ENCODE data around the gene RENBP. TPM values are rescaled to one million over a fixed set of nuclear protein-coding genes. Genes with fewer than 3 reads are reported as not detected.
A peak's percentile ranks its signal among the peaks of the same experiment; 100 is the strongest.
"Not testable (repeated sequence)": the region's sequence is repeated elsewhere in the genome, so short reads cannot be mapped to it uniquely, and the experiment has no call there.

The RENBP gene
- total and polyA plus RNA-seq, 4 donors = 16.6 to 90.8 (median 62.0) TPM

- Histone ChIP-seq H3K4me1 (ENCODE audit: control insufficient read depth in 5 of 5, insufficient read depth in 5 of 5, low read length in 5 of 5) (no peaks in the 10 kb centered on the region), H3K27me3 (ENCODE audit: control insufficient read depth in 3 of 3, insufficient read depth in 3 of 3, low read length in 2 of 3) (peaks cover 0 to 7% (median 0%) of the 10 kb centered on the region in 3 donors), H3K9me3 (ENCODE audit: control insufficient read depth in 4 of 4, insufficient read depth in 3 of 4, low read length in 3 of 4) (peaks cover 0 to 2% (median 1%) of the 10 kb centered on the region in 4 donors), H3K27ac (ENCODE audit: low read depth in 1 of 2, low read length in 1 of 2) (no peak overlapping the region), H3K9ac (ENCODE audit: insufficient read depth in 1 of 2, low read length in 2 of 2) (no peak overlapping the region), H3K4me3 (no peak overlapping the region), H3K36me3 (ENCODE audit: control insufficient read depth in 4 of 4, insufficient read depth in 4 of 4, low read length in 4 of 4) (no peaks in the 10 kb centered on the region)
- 48 to 81% methylated on average over 39 to 52 of the region's 52 CpGs for WGBS, 2 donors
- DNase-seq (no peak), ATAC-seq (ENCODE audit: insufficient read depth, low FRiP score) (peak; percentile 24)
- TF ChIP-seq, protein P1, sequence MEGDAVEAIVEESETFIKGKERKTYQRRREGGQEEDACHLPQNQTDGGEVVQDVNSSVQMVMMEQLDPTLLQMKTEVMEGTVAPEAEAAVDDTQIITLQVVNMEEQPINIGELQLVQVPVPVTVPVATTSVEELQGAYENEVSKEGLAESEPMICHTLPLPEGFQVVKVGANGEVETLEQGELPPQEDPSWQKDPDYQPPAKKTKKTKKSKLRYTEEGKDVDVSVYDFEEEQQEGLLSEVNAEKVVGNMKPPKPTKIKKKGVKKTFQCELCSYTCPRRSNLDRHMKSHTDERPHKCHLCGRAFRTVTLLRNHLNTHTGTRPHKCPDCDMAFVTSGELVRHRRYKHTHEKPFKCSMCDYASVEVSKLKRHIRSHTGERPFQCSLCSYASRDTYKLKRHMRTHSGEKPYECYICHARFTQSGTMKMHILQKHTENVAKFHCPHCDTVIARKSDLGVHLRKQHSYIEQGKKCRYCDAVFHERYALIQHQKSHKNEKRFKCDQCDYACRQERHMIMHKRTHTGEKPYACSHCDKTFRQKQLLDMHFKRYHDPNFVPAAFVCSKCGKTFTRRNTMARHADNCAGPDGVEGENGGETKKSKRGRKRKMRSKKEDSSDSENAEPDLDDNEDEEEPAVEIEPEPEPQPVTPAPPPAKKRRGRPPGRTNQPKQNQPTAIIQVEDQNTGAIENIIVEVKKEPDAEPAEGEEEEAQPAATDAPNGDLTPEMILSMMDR (IDR thresholded peaks at IDR 0.05; ENCODE audit: control extremely low read depth, extremely low read depth) = no peak
These were observed 37.5 kb upstream of the RENBP start for GRCh38 chrX:153981771-153982533.

DNA sequence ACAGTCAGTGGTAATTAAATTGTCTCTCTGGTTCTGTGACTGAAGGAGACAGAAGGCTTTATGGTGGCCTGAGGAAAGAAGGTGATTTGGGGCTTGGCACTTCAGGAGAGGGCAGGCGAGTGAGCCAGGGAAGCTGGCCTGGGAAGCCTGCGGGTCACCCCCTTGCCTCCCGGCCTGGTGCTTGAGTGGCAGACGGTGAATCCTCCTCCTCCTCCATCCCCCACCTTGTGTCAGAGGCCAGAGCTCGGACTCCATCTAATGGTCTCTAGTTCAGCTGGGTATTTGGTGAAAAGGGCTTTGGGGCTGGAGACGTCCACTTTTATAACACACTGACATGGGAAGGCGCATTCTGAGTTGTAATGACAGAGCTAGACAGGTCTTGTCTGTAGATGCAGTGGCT is 36.8 kb upstream of the RENBP start:
- TF ChIP-seq, protein P1 (IDR thresholded peaks at IDR 0.05; ENCODE audit: control extremely low read depth, extremely low read depth) = no peak
- Histone ChIP-seq H3K9me3 (ENCODE audit: control insufficient read depth in 4 of 4, insufficient read depth in 3 of 4, low read length in 3 of 4) (peaks cover 0 to 2% (median 0%) of the 10 kb centered on the region in 4 donors), H3K27ac (ENCODE audit: low read depth in 1 of 2, low read length in 1 of 2) (no peak overlapping the region), H3K9ac (ENCODE audit: insufficient read depth in 1 of 2, low read length in 2 of 2) (no peak overlapping the region), H3K27me3 (ENCODE audit: control insufficient read depth in 3 of 3, insufficient read depth in 3 of 3, low read length in 2 of 3) (peaks cover 0 to 7% (median 0%) of the 10 kb centered on the region in 3 donors), H3K36me3 (ENCODE audit: control insufficient read depth in 4 of 4, insufficient read depth in 4 of 4, low read length in 4 of 4) (no peaks in the 10 kb centered on the region), H3K4me3 (no peak overlapping the region), H3K4me1 (ENCODE audit: control insufficient read depth in 5 of 5, insufficient read depth in 5 of 5, low read length in 5 of 5) (no peaks in the 10 kb centered on the region)
- DNase-seq = no peak
- WGBS, 2 donors = 74 to 80% methylated on average over 3 to 7 of the region's 7 CpGs
- no peak for ATAC-seq (ENCODE audit: insufficient read depth, low FRiP score)

- DNase-seq; H3K27me3 ChIP-seq (ENCODE audit: control insufficient read depth in 3 of 3, insufficient read depth in 3 of 3, low read length in 2 of 3); ATAC-seq (ENCODE audit: insufficient read depth, low FRiP score): not testable (repeated sequence)
These were observed 36.0 kb upstream of the RENBP start for GRCh38 chrX:153980394-153980793.

GRCh38 chrX:153974726-153975286 is 30.4 kb upstream of the RENBP start:
- Histone ChIP-seq H3K4me1 (ENCODE audit: control insufficient read depth in 5 of 5, insufficient read depth in 5 of 5, low read length in 5 of 5) (peaks cover 0 to 15% (median 5%) of the 10 kb centered on the region in 5 donors), H3K27me3 (ENCODE audit: control insufficient read depth in 3 of 3, insufficient read depth in 3 of 3, low read length in 2 of 3) (no peaks in the 10 kb centered on the region), H3K36me3 (ENCODE audit: control insufficient read depth in 4 of 4, insufficient read depth in 4 of 4, low read length in 4 of 4) (no peaks in the 10 kb centered on the region), H3K4me3 (no peak overlapping the region), H3K27ac (ENCODE audit: low read depth in 1 of 2, low read length in 1 of 2) (peak overlapping the region in 1 of 2 donors; percentile 58), H3K9me3 (ENCODE audit: control insufficient read depth in 4 of 4, insufficient read depth in 3 of 4, low read length in 3 of 4) (peaks cover 0 to 4% (median 0%) of the 10 kb centered on the region in 4 donors), H3K9ac (ENCODE audit: insufficient read depth in 1 of 2, low read length in 2 of 2) (no peak overlapping the region)
- TF ChIP-seq, protein P1 (IDR thresholded peaks at IDR 0.05; ENCODE audit: control extremely low read depth, extremely low read depth) = no peak
- ATAC-seq (ENCODE audit: insufficient read depth, low FRiP score) (no peak), DNase-seq (no peak)
- WGBS, 2 donors = 46 to 69% methylated on average over 2 to 3 of the region's 3 CpGs

More at GRCh38 chrX:153980394-153980793, 36.0 kb upstream of the RENBP start:
- not testable (repeated sequence) for H3K9ac ChIP-seq (ENCODE audit: insufficient read depth in 1 of 2, low read length in 2 of 2); H3K36me3 ChIP-seq (ENCODE audit: control insufficient read depth in 4 of 4, insufficient read depth in 4 of 4, low read length in 4 of 4); H3K9me3 ChIP-seq (ENCODE audit: control insufficient read depth in 4 of 4, insufficient read depth in 3 of 4, low read length in 3 of 4); H3K4me1 ChIP-seq (ENCODE audit: control insufficient read depth in 5 of 5, insufficient read depth in 5 of 5, low read length in 5 of 5); H3K27ac ChIP-seq (ENCODE audit: low read depth in 1 of 2, low read length in 1 of 2); H3K4me3 ChIP-seq
- 67 to 77% methylated on average over 7 to 9 of the region's 10 CpGs for WGBS, 2 donors
